Superior temporal gyrus (tissue), 1 donor: ENCODE data around the gene STRN.
"Not testable (repeated sequence)": the region's sequence is repeated elsewhere in the genome, so short reads cannot be mapped to it uniquely, and the experiment has no call there.

Source experiments
- DNase-seq: peaks from one replicate; pipeline ENCODE4 v3.0.0-alpha.2; 2016; ENCODE audit errors: extremely low spot score

Gene STRN

GRCh38 chr2:36964496-36965058 lies 1.8 kb downstream of the STRN start:
- no peak for DNase-seq

- DNase-seq = no peak
Observed at GRCh38 chr2:36963734-36964133, 2.6 kb downstream of the STRN start.

- DNase-seq = no peak
Observed at GRCh38 chr2:36963106-36963505, 3.2 kb downstream of the STRN start.

GRCh38 chr2:36960773-36961172 lies 5.6 kb downstream of the STRN start:
- no peak for DNase-seq

GRCh38 chr2:36960005-36960675 lies 6.2 kb downstream of the STRN start:
- no peak for DNase-seq

GRCh38 chr2:36954977-36955607 lies 11.2 kb downstream of the STRN start:
- no peak for DNase-seq

- no peak for DNase-seq
Observed at GRCh38 chr2:36952748-36953197, 13.6 kb downstream of the STRN start.

GRCh38 chr2:36951574-36951973 lies 14.8 kb downstream of the STRN start:
- no peak for DNase-seq

GRCh38 chr2:36951027-36951518 lies 15.3 kb downstream of the STRN start:
- no peak for DNase-seq

- DNase-seq = no peak
Observed at GRCh38 chr2:36949845-36950244, 16.5 kb downstream of the STRN start.

- DNase-seq = not testable (repeated sequence)
Observed at GRCh38 chr2:36945240-36945639, 21.1 kb downstream of the STRN start.

GRCh38 chr2:36941867-36942266 lies 24.5 kb downstream of the STRN start:
- DNase-seq = no peak

- not testable (repeated sequence) for DNase-seq
Observed at GRCh38 chr2:36936526-36936925, 29.8 kb downstream of the STRN start.

- DNase-seq = not testable (repeated sequence)
Observed at GRCh38 chr2:36931688-36932087, 34.6 kb downstream of the STRN start.

GRCh38 chr2:36930787-36931410 lies 35.4 kb downstream of the STRN start:
- not testable (repeated sequence) for DNase-seq

- not testable (repeated sequence) for DNase-seq
Observed at GRCh38 chr2:36926175-36927132, 39.9 kb downstream of the STRN start.

- not testable (repeated sequence) for DNase-seq
Observed at GRCh38 chr2:36922629-36923028, 43.7 kb downstream of the STRN start.

- no peak for DNase-seq
Observed at GRCh38 chr2:36921984-36922383, 44.4 kb downstream of the STRN start.

- DNase-seq = no peak
Observed at GRCh38 chr2:36919041-36919837, 47.1 kb downstream of the STRN start.

GRCh38 chr2:36918307-36918706 lies 48.0 kb downstream of the STRN start:
- no peak for DNase-seq
